GM18858 (cell line): ENCODE data around the gene GPR160.
"Not testable (repeated sequence)": the region's sequence is repeated elsewhere in the genome, so short reads cannot be mapped to it uniquely, and the experiment has no call there.

Experiments used
- ATAC-seq: cut with Tn5 transposase; IDR thresholded peaks from one replicate; pipeline ENCODE4 v1.9.1; 2021; ENCODE audit not compliant: unreplicated experiment

Gene GPR160

DNA sequence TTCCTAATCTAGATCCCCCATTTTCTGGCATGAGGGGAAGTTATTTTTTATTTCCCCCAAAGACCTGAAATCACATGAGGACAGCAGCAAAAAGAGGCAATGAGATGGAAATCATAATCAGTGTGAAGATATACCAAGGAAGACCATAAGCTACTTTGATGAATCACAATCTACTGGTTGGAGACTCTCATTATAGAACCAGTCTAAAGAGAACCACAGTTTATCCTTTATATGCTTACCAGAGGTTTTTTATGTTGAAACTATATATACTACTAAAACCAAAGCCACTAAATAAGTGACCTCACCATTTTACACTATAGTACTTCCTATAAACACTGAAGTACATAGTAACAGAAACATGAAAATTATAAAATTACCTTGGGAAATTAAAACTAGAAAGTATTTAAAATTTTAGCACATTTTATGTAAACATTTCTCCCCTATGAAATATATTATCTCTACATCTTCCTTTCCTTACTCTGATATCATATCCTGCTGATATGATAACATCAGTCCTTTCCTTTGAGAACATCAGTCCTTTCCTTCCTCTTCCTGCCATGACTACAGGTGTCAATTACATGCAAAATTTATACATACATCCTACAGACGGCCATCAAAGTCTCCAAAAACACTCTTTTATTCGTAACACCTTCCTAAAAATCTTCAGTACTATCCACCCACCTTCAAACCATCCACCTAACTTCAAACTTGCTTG is 71.9 kb downstream of the GPR160 start:
- ATAC-seq: no peak

DNA sequence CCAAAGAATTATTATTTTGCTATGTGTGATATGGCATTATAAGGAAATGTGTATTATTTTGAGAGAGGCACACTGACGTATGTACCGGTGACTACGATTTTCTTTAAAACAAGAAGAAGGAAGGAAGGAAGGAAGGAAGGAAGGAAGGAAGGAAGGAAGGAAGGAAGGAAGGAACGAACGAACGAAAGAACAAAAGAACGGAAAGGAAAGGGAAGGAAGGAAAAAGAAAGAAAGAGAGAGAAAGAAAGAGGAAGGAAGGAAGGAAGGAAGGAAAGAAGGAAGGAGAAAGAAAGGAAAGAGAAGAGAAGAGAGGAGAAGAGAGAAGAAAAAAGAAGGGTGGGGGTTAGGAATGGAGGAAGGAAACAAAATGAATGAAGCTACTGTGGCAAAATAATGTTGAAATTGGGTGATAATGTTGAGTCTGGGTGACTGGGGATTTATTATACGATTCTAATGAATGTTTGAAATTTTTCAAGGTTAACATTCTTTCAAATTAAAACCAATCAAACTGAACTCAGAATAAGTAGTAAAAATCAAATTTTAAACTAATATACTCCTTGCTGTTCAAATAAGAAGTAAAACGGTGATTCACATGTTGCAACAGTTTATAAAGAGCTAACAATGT is 73.5 kb downstream of the GPR160 start:
- no peak for ATAC-seq

DNA sequence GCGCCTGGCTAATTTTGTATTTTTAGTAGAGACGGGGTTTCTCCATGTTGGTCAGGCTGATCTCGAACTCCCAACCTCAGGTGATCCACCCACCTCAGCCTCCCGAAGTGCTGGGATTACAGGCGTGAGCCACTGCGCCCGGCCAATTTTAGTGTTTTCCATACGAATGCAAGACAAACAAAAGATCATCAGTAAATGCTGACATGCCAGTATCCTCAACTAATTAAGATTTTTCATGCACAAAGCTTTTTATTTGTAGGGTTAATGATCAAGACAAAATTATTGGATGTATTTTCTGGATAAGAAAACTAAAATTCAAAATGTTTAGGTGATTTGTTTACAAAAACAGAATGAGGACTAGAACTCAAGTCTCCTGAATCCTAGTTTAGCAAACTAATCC is 76.4 kb downstream of the GPR160 start:
- not testable (repeated sequence) for ATAC-seq

GRCh38 chr3:170117134-170117533 is 79.3 kb downstream of the GPR160 start:
- no peak for ATAC-seq

DNA sequence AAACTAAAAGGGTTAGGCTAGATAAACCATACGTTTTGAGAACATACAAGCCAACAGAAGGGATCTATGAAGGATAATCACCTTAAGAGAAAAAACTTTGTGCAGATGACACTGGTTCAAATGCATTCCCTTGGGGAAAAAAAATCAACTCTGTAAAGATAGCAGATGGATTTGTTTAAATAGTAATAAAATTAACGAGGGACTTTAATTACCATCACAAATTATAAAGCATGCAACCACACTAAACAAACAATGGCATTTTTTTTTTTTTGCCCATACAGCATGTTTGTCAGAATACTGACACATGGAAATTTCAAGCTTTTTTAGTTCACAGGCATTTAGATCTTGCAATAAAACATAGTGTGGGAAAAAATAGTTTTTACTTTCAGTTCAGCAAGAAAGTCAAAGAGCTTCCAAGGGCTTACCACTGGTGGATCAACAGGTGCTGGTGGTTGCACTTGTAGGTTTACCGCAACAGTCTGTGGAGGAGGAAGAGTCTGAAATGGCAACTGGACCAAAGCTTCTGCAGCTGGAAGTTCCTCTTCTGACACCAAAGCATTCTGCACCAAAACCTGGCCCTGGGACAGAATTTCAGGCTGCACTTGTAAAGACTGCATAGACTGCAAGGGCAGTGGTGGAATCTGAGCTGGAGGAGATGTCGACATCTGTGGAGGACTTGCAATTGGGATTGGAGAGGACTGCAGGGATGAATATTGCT is 90.6 kb downstream of the GPR160 start:
- peak; percentile 81 for ATAC-seq

GRCh38 chr3:170128977-170129431 is 91.2 kb downstream of the GPR160 start:
- peak; percentile 44 for ATAC-seq

GRCh38 chr3:170130532-170130931 is 92.7 kb downstream of the GPR160 start:
- no peak for ATAC-seq

GRCh38 chr3:170132335-170132734 is 94.5 kb downstream of the GPR160 start:
- ATAC-seq: no peak
